KMS-11 (cell line): ENCODE measurements around the gene DNAH1.

ENCODE experiments used
- H2AFZ ChIP-seq: fragments of 200-600 bp; sonication (generic); 2 replicates; pipeline ENCODE4 v1.6.1; 2016; ENCODE audit warnings: antibody characterized with exemption, mixed run types, low read depth
- H3K27ac ChIP-seq: fragments of 200-600 bp; sonication (generic); 2 replicates; pipeline ENCODE4 v1.6.1; 2016; ENCODE audit warnings: mild to moderate bottlenecking, mixed run types
- H3K27me3 ChIP-seq: fragments of 200-600 bp; sonication (generic); 2 replicates; pipeline ENCODE4 v1.6.1; 2017; ENCODE audit warnings: mild to moderate bottlenecking, low read depth, mixed run types, moderate library complexity; ENCODE audit not compliant: insufficient read depth
- H3K36me3 ChIP-seq: fragments of 200-600 bp; sonication (generic); 2 replicates; pipeline ENCODE4 v1.6.1; 2017; ENCODE audit warnings: mild to moderate bottlenecking, mixed run types; ENCODE audit not compliant: insufficient read depth
- H3K4me1 ChIP-seq: fragments of 200-600 bp; sonication (generic); 2 replicates; pipeline ENCODE4 v1.6.1; 2016; ENCODE audit warnings: mild to moderate bottlenecking, low read depth, mixed run types; ENCODE audit not compliant: poor library complexity, severe bottlenecking
- H3K4me2 ChIP-seq: fragments of 200-600 bp; sonication (generic); 2 replicates; pipeline ENCODE4 v1.7.0; 2016; ENCODE audit warnings: mild to moderate bottlenecking, mixed run types
- H3K4me3 ChIP-seq: fragments of 200-600 bp; sonication (generic); IDR thresholded peaks from 2 replicates; pipeline ENCODE4 v1.6.1; 2017; ENCODE audit warnings: low read depth, low read length, mixed read lengths; ENCODE audit not compliant: insufficient read depth
- H3K79me2 ChIP-seq: fragments of 200-600 bp; sonication (generic); 2 replicates; pipeline ENCODE4 v1.6.1; 2016; ENCODE audit warnings: low read depth, mixed run types; ENCODE audit not compliant: insufficient read depth
- H3K9ac ChIP-seq: fragments of 200-600 bp; sonication (generic); 2 replicates; pipeline ENCODE4 v1.6.1; 2016; ENCODE audit warnings: mild to moderate bottlenecking, mixed run types
- H4K20me1 ChIP-seq: fragments of 200-600 bp; sonication (generic); 2 replicates; pipeline ENCODE4 v1.6.1; 2016; ENCODE audit warnings: mild to moderate bottlenecking, mixed run types; ENCODE audit not compliant: insufficient read depth
- CTCF ChIP-seq: fragments of 200-600 bp; sonication (generic); conservative IDR thresholded peaks from 2 replicates; pipeline ENCODE4 v1.6.1; 2017; ENCODE audit warnings: low read depth, mild to moderate bottlenecking, antibody characterized with exemption, low read length, moderate library complexity, mixed read lengths

Gene DNAH1

GRCh38 chr3:52361011-52361410 lies 44.9 kb downstream of the DNAH1 start:
- H2AFZ ChIP-seq, result no peak overlapping the region
- no peak overlapping the region for H3K27ac ChIP-seq
- no peak overlapping the region for H3K4me3 ChIP-seq
- no peaks in the 10 kb centered on the region for H3K4me1 ChIP-seq
- no peaks in the 10 kb centered on the region for H3K27me3 ChIP-seq
- no peak for TF ChIP-seq CTCF
- H3K36me3 ChIP-seq, result no peaks in the 10 kb centered on the region
- no peak overlapping the region for H3K9ac ChIP-seq
- no peaks in the 10 kb centered on the region for H3K79me2 ChIP-seq
- H3K4me2 ChIP-seq, result no peak overlapping the region
- no peaks in the 10 kb centered on the region for H4K20me1 ChIP-seq

- Histone ChIP-seq H3K4me3 (no peak overlapping the region), H3K79me2 (no peaks in the 10 kb centered on the region), H3K4me2 (no peak overlapping the region), H3K9ac (no peak overlapping the region), H3K36me3 (no peaks in the 10 kb centered on the region), H3K4me1 (no peaks in the 10 kb centered on the region), H3K27ac (no peak overlapping the region), H3K27me3 (no peaks in the 10 kb centered on the region), H4K20me1 (no peaks in the 10 kb centered on the region), H2AFZ (no peak overlapping the region)
- TF ChIP-seq CTCF, result no peak
Measured at GRCh38 chr3:52361454-52361853, 45.3 kb downstream of the DNAH1 start.

GRCh38 chr3:52361898-52362297 lies 45.8 kb downstream of the DNAH1 start:
- Histone ChIP-seq H3K36me3 (no peaks in the 10 kb centered on the region), H3K9ac (no peak overlapping the region), H3K4me1 (no peaks in the 10 kb centered on the region), H3K79me2 (no peaks in the 10 kb centered on the region), H3K27me3 (no peaks in the 10 kb centered on the region), H3K4me2 (no peak overlapping the region), H3K27ac (no peak overlapping the region), H3K4me3 (no peak overlapping the region), H4K20me1 (no peaks in the 10 kb centered on the region), H2AFZ (no peak overlapping the region)
- TF ChIP-seq CTCF, result no peak

- no peak overlapping the region for H3K9ac ChIP-seq
- H3K27me3 ChIP-seq, result no peaks in the 10 kb centered on the region
- no peaks in the 10 kb centered on the region for H3K79me2 ChIP-seq
- no peak overlapping the region for H3K4me2 ChIP-seq
- H3K36me3 ChIP-seq, result no peaks in the 10 kb centered on the region
- no peaks in the 10 kb centered on the region for H3K4me1 ChIP-seq
- no peak overlapping the region for H3K4me3 ChIP-seq
- H4K20me1 ChIP-seq, result no peaks in the 10 kb centered on the region
- no peak overlapping the region for H3K27ac ChIP-seq
- H2AFZ ChIP-seq, result no peak overlapping the region
- no peak for TF ChIP-seq CTCF
Measured at GRCh38 chr3:52364322-52365035, 48.4 kb downstream of the DNAH1 start.
